Uterus (tissue), 4 donors: ENCODE data around the gene ZBTB49. TPM values are rescaled to one million over a fixed set of nuclear protein-coding genes. Genes with fewer than 3 reads are reported as not detected.
"Not testable (repeated sequence)": the region's sequence is repeated elsewhere in the genome, so short reads cannot be mapped to it uniquely, and the experiment has no call there.

Source experiments
- DNase-seq, 2 donors: peaks; one replicate each; pipeline ENCODE4 v3.0.0-alpha.2; 2019 to 2020
- H3K27ac ChIP-seq, 2 donors: fragments of 200-600 bp; sonication (generic); 1 replicate in 1 of 2; 2 replicates in 1 of 2; pipeline ENCODE4 v1.5.1; 2016 to 2018
- H3K27me3 ChIP-seq, 2 donors: fragments of 200-600 bp; sonication (generic); one replicate each; pipeline ENCODE4 v1.5.1; 2018 to 2019; ENCODE audit warnings: control low read depth in 1 of 2
- H3K36me3 ChIP-seq, 2 donors: fragments of 200-600 bp; sonication (generic); one replicate each; pipeline ENCODE4 v1.5.1; 2019; ENCODE audit warnings: control low read depth in 1 of 2
- H3K4me1 ChIP-seq, 2 donors: fragments of 200-600 bp; sonication (generic); one replicate each; pipeline ENCODE4 v1.5.1; 2018 to 2019; ENCODE audit warnings: control low read depth in 1 of 2
- H3K4me3 ChIP-seq, 2 donors: fragments of 200-600 bp; sonication (generic); 1 replicate in 1 of 2; 2 replicates in 1 of 2; pipeline ENCODE4 v1.5.1; 2018 to 2019; ENCODE audit warnings: mild to moderate bottlenecking in 1 of 2
- H3K9me3 ChIP-seq, 2 donors: fragments of 200-600 bp; sonication (generic); one replicate each; pipeline ENCODE4 v1.5.1; 2019; ENCODE audit warnings: control low read depth in 1 of 2
- CTCF ChIP-seq, 4 experiments: fragments of 200-600 bp in 2 of 4; fragments of 450-650 bp in 2 of 4; sonication (generic) in 2 of 4; IDR thresholded peaks; one replicate each; pipeline ENCODE4 v1.5.1; 2016 to 2019; ENCODE audit warnings: antibody characterized with exemption in 4 of 4, mild to moderate bottlenecking in 2 of 4, moderate library complexity in 1 of 4
- POLR2A ChIP-seq, 2 donors: fragments of 450-650 bp; IDR thresholded peaks; one replicate each; pipeline ENCODE4 v1.6.1; 2016; ENCODE audit warnings: antibody characterized with exemption in 2 of 2, mild to moderate bottlenecking in 1 of 2, moderate library complexity in 1 of 2
- intact Hi-C: fragments of 100-400 bp; cut with DNase I; formaldehyde crosslinking; loops from one replicate; pipeline ENCODE4 v1.15.1; 2023; ENCODE audit warnings: low total_unique reads
- total RNA-seq, 4 donors: library from RNA; depleted of rRNA in 3 of 4; stranded (reverse); fragments of >200 nt in 3 of 4; gene quantifications; one replicate each; pipeline versions ENCODE4 v1.1.0 to v1.2.4, GENCODE V29; 2014 to 2023
- donor health status: DM: yes; HTN: yes; CAD: no.

The ZBTB49 gene
- total RNA-seq, 4 donors from 2014 or later = 2.8 to 8.5 (median 6.6) TPM

- intact Hi-C loops = no loop called here
- H3K27ac ChIP-seq = no peak overlapping the region
- no peaks in the 10 kb centered on the region for H3K9me3 ChIP-seq
- H3K4me3 ChIP-seq = no peak overlapping the region
- TF ChIP-seq POLR2A (IDR thresholded peaks at IDR 0.05) (no peak), CTCF (IDR thresholded peaks at IDR 0.05) (no peak)
- no peaks in the 10 kb centered on the region for H3K27me3 ChIP-seq
- no peaks in the 10 kb centered on the region for H3K4me1 ChIP-seq
- H3K36me3 ChIP-seq = no peaks in the 10 kb centered on the region
- DNase-seq = no peak
These were observed 53.0 kb downstream of the ZBTB49 start for GRCh38 chr4:4343038-4343437.

DNA sequence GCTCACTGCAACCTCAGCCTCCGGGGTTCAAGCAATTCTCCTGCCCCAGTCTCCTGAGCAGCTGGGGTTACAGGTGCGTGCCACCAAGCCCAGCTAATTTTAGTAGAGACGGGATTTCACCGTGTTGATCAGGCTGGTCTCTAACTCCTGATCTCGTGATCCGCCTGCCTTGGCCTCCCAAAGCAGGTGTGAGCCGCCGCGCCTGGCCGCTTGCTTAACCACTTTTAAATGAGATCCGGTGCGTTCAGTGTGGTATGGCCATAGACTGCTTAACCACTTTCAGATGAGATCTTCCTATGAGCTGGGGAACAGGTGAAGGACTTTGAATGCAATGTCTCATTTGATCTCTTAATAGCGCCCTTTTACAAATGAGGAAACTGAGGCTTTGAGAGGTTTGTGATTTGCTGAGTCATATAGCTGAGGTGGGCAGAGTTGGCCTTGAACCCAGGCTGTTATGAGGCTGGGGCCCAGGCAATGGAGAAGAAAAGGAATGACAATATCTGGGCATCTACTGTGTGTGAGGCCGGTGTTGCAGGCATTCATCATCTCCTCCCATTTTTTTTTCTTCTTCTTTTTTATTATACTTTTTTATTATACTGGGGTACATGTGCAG is 55.0 kb downstream of the ZBTB49 start:
- Histone ChIP-seq H3K27me3 (no peaks in the 10 kb centered on the region), H3K27ac (no peak overlapping the region), H3K4me1 (no peaks in the 10 kb centered on the region), H3K9me3 (no peaks in the 10 kb centered on the region), H3K36me3 (no peaks in the 10 kb centered on the region), H3K4me3 (no peak overlapping the region)
- no peak for TF ChIP-seq CTCF (IDR thresholded peaks at IDR 0.05)
- TF ChIP-seq POLR2A (IDR thresholded peaks at IDR 0.05) = no peak
- intact Hi-C loops = no loop called here
- DNase-seq = no peak

DNA sequence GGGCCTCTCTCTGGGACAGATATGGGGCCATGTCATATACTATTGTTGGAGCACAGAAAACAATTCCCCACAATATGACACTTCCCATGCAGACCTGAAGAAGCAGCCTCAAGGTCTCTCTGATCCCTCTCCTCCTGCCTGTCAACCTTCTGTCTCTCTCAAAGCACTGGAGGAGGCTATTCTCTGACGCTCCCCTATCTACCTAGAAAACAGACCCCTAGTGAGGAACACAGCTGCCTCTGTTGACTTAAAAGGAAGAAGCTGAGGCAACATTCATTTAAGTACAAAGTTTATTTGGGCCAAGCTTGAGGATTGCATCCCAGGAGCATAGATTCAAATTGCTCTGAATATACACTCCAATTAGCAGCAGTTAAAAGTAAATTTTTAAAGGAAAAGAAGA is 57.5 kb downstream of the ZBTB49 start:
- no peak overlapping the region for H3K27ac ChIP-seq
- intact Hi-C loops = no loop called here
- TF ChIP-seq POLR2A (IDR thresholded peaks at IDR 0.05) (no peak), CTCF (IDR thresholded peaks at IDR 0.05) (no peak)
- H3K36me3 ChIP-seq = no peaks in the 10 kb centered on the region
- no peaks in the 10 kb centered on the region for H3K4me1 ChIP-seq
- no peak for DNase-seq
- no peak overlapping the region for H3K4me3 ChIP-seq
- H3K9me3 ChIP-seq = no peaks in the 10 kb centered on the region
- no peaks in the 10 kb centered on the region for H3K27me3 ChIP-seq

GRCh38 chr4:4348585-4348984 is 58.5 kb downstream of the ZBTB49 start:
- DNase-seq, H3K27me3 ChIP-seq, intact Hi-C loops, H3K9me3 ChIP-seq, H3K27ac ChIP-seq, H3K4me1 ChIP-seq, H3K36me3 ChIP-seq, H3K4me3 ChIP-seq: not testable (repeated sequence)

- Histone ChIP-seq H3K4me1 (no peaks in the 10 kb centered on the region), H3K36me3 (no peaks in the 10 kb centered on the region), H3K9me3 (no peaks in the 10 kb centered on the region), H3K27ac (no peak overlapping the region), H3K27me3 (no peaks in the 10 kb centered on the region), H3K4me3 (no peak overlapping the region)
- no peak for DNase-seq
- intact Hi-C loops = no loop called here
- TF ChIP-seq POLR2A (IDR thresholded peaks at IDR 0.05) (no peak), CTCF (IDR thresholded peaks at IDR 0.05) (no peak)
These were observed 59.8 kb downstream of the ZBTB49 start for GRCh38 chr4:4349867-4350266.

DNA sequence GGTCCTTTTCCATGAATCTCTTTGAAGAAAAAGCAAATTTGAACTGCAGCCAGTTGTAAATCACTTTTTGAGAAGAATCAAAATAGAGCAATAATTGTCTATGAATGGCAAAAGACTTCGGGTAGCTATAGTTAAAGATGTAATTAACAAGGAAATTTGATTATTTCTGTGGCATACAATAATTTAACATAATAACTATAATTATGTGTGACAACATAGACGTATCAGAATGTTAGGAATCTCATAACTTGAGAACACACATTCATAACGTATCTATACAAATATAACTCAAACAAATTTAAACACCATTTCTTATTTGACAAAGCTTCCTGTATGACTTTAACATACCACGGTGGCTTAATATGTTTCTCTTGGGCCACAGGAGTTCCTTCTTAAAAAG is 60.9 kb downstream of the ZBTB49 start:
- Histone ChIP-seq H3K27me3 (no peaks in the 10 kb centered on the region), H3K27ac (no peak overlapping the region), H3K4me1 (no peaks in the 10 kb centered on the region), H3K4me3 (no peak overlapping the region), H3K36me3 (no peaks in the 10 kb centered on the region), H3K9me3 (no peaks in the 10 kb centered on the region)
- intact Hi-C loops = no loop called here
- no peak for TF ChIP-seq CTCF (IDR thresholded peaks at IDR 0.05)
- DNase-seq = no peak
